HepG2 (cell line): ENCODE measurements around the gene SLFN13. TPM values are rescaled to one million over a fixed set of nuclear protein-coding genes. Genes with fewer than 3 reads are reported as not detected.

Experiments
- ATAC-seq: fragments of 200-7000 bp; cut with Tn5 transposase; 3 replicates; pipeline ENCODE4 v1.9.1; 2020; ENCODE audit warnings: mild to moderate bottlenecking, moderate library complexity
- BruUV-seq: library from RNA; stranded (reverse); fragments of 400-500 nt; replicated peaks from 2 replicates; lab custom pipeline; 2021; lab: Mats Ljungman, UMichigan
- CTCF ChIA-PET: fragments of 300-600 bp; formaldehyde crosslinking; extraction: SDS; loops from one replicate; lab custom pipeline; 2021; ENCODE audit warnings: low total read pairs, inconsistent platforms, low intra/inter-chr PET ratio; lab: Yijun Ruan, JAX
- POLR2A ChIA-PET: fragments of 350-600 bp; sonication (Branson Sonifier 250); formaldehyde crosslinking; loops from one replicate; lab custom pipeline; 2020; ENCODE audit warnings: antibody characterized with exemption, inconsistent platforms; lab: Yijun Ruan, JAX
- DNase-seq: peaks from one replicate; pipeline ENCODE4 v3.0.0-alpha.2; 2015; ENCODE audit warnings: low spot score
- FAIRE-seq: peaks from 3 replicates; lab custom pipeline; 2011; peaks lifted over from hg19 to GRCh38; lab: Jason Lieb, UNC
- H2AFZ ChIP-seq: one replicate; pipeline ENCODE4 v1.6.1; 2011; ENCODE audit warnings: low read length, inconsistent platforms
- H3K27ac ChIP-seq: fragments of 300-600 bp; 3 replicates; pipeline ENCODE4 v1.8.0; 2011; ENCODE audit warnings: mixed run types, mild to moderate bottlenecking, mixed read lengths, low read length, inconsistent platforms; ENCODE audit not compliant: insufficient read depth; ENCODE audit errors: extremely low read length
- H3K27me3 ChIP-seq, 2 experiments: fragments of 200-600 bp in 1 of 2; 2 replicates in 1 of 2; 3 replicates in 1 of 2; pipeline versions ENCODE4 v1.6.0 to v1.8.0; 2011; ENCODE audit warnings: low read length in 2 of 2, mild to moderate bottlenecking in 2 of 2, moderate library complexity in 2 of 2, inconsistent platforms in 1 of 2; ENCODE audit not compliant: insufficient read depth in 2 of 2, control insufficient read depth in 1 of 2
- H3K36me3 ChIP-seq, 2 experiments: fragments of 200-600 bp in 1 of 2; replicated peaks in 1 of 2; 2 replicates in 1 of 2; 3 replicates in 1 of 2; pipeline versions ENCODE4 v1.5.1 to v1.8.0; 2011; ENCODE audit warnings: low read length in 2 of 2, inconsistent platforms in 1 of 2; ENCODE audit not compliant: insufficient read depth in 2 of 2, control insufficient read depth in 1 of 2
- H3K4me1 ChIP-seq: 2 replicates; pipeline ENCODE4 v1.5.1; 2012; ENCODE audit warnings: low read length, inconsistent platforms; ENCODE audit not compliant: insufficient read depth
- H3K4me2 ChIP-seq: 2 replicates; pipeline ENCODE4 v1.6.0; 2011; ENCODE audit warnings: low read depth, low read length, inconsistent platforms
- H3K4me3 ChIP-seq, 3 experiments: fragments of 200-600 bp in 1 of 3; sonication (generic), shearing (Covaris generic) in 1 of 3; replicated peaks in 1 of 3; 2 replicates each; pipeline ENCODE4 v1.5.1; 2011 to 2016; ENCODE audit warnings: low read length in 3 of 3, inconsistent platforms in 2 of 3, low read depth in 2 of 3, mild to moderate bottlenecking in 2 of 3, control low read depth in 1 of 3, mixed read lengths in 1 of 3; ENCODE audit not compliant: insufficient read depth in 1 of 3
- H3K79me2 ChIP-seq: one replicate; pipeline ENCODE4 v1.6.1; 2011; ENCODE audit warnings: low read length, inconsistent platforms; ENCODE audit not compliant: insufficient read depth
- H3K9ac ChIP-seq: 2 replicates; pipeline ENCODE4 v1.6.0; 2011; ENCODE audit warnings: mild to moderate bottlenecking, low read depth, low read length, inconsistent platforms; ENCODE audit not compliant: insufficient read depth
- H3K9me3 ChIP-seq: 2 replicates; pipeline ENCODE4 v1.5.1; 2012; ENCODE audit warnings: mild to moderate bottlenecking, low read length
- H4K20me1 ChIP-seq: 2 replicates; pipeline ENCODE4 v1.6.0; 2011; ENCODE audit warnings: inconsistent platforms, mild to moderate bottlenecking, low read length, moderate library complexity; ENCODE audit not compliant: insufficient read depth
- CEBPG ChIP-seq: IDR thresholded peaks from 2 replicates; pipeline ENCODE4 v1.6.1; 2016
- NR2F2 ChIP-seq: IDR thresholded peaks from 2 replicates; pipeline ENCODE4 v1.6.1; 2012; ENCODE audit warnings: low read depth, inconsistent platforms, borderline replicate concordance
- WIZ ChIP-seq: sonication (generic); formaldehyde crosslinking; IDR thresholded peaks from 2 replicates; pipeline ENCODE4 v1.5.1; 2020; ENCODE audit warnings: mild to moderate bottlenecking, missing genetic modification reagents
- YEATS4 ChIP-seq: sonication (generic); formaldehyde crosslinking; IDR thresholded peaks from 2 replicates; pipeline ENCODE4 v1.4.0; 2020; ENCODE audit warnings: missing genetic modification reagents, borderline replicate concordance
- ZNF552 ChIP-seq: sonication (generic); formaldehyde crosslinking; IDR thresholded peaks from 2 replicates; pipeline ENCODE4 v1.9.0; 2022; ENCODE audit warnings: missing genetic modification reagents, mild to moderate bottlenecking, borderline replicate concordance
- ZSCAN12 ChIP-seq: sonication (generic); formaldehyde crosslinking; IDR thresholded peaks from 2 replicates; pipeline ENCODE4 v1.9.0; 2021; ENCODE audit warnings: mild to moderate bottlenecking, missing genetic modification reagents
- WGBS: methylation state at CpG from one replicate; pipeline ENCODE4 v1.1.6; 2017; ENCODE audit warnings: low lambda C conversion rate; 5-methylcytosine and 5-hydroxymethylcytosine counted together
- in situ Hi-C: cut with HindIII; loops from 2 replicates; pipeline ENCODE4 v1.10.0; 2017; ENCODE audit warnings: low pct_unique_long_range_greater_than_20kb; ENCODE audit not compliant: extremely low pct_ligation_motif_present
- intact Hi-C: fragments of 100-400 bp; cut with micrococcal nuclease; formaldehyde crosslinking; loops from one replicate; pipeline ENCODE4 v1.10.0; 2022; ENCODE audit not compliant: unreplicated experiment
- polyA plus RNA-seq, 8 experiments: library from polyadenylated mRNA; depleted of rRNA in 3 of 8; stranded (reverse) in 7 of 8; unstranded in 1 of 8; fragments of >200 nt; fragmentation: Illumina TruSeq in 4 of 8; extraction: Trizol in 4 of 8; gene quantifications; 2 replicates each; pipeline versions ENCODE4 v1.2.1 to v1.2.3, GENCODE V29; 2011 to 2016; ENCODE audit warnings: low read depth in 4 of 8, missing spikeins in 1 of 8, mixed read lengths in 1 of 8; ENCODE audit not compliant: insufficient read depth in 1 of 8
- total RNA-seq, 5 experiments: library from RNA; depleted of rRNA; stranded (reverse); fragments of >200 nt; fragmentation: Illumina TruSeq; extraction: Trizol; gene quantifications; 2 replicates each; pipeline ENCODE4 v1.2.3, GENCODE V29; 2016; ENCODE audit warnings: low read depth in 1 of 5
- TF ChIP-seq, protein P1 (sequence below): sonication (generic); formaldehyde crosslinking; IDR thresholded peaks from 2 replicates; pipeline ENCODE4 v1.4.0; 2020; ENCODE audit warnings: missing genetic modification reagents
- TF ChIP-seq, protein P2 (sequence below): sonication (generic); formaldehyde crosslinking; IDR thresholded peaks from 2 replicates; pipeline ENCODE4 v1.4.0; 2020; ENCODE audit warnings: missing genetic modification reagents, mild to moderate bottlenecking, borderline replicate concordance
- TF ChIP-seq, protein P3 (sequence below): sonication (generic); formaldehyde crosslinking; IDR thresholded peaks from 2 replicates; pipeline ENCODE4 v1.4.0; 2020; ENCODE audit warnings: missing genetic modification reagents, borderline replicate concordance
- TF ChIP-seq, protein P4 (sequence below): sonication (generic); formaldehyde crosslinking; IDR thresholded peaks from 2 replicates; pipeline ENCODE4 v1.9.0; 2021; ENCODE audit warnings: missing genetic modification reagents, borderline replicate concordance

SLFN13 gene
- total and polyA plus RNA-seq, 2 of the 13 experiments (the other 11 are each of a cell fraction or from before 2014, with no cell fraction given) = 0.18 TPM; not detected in 1

DNA sequence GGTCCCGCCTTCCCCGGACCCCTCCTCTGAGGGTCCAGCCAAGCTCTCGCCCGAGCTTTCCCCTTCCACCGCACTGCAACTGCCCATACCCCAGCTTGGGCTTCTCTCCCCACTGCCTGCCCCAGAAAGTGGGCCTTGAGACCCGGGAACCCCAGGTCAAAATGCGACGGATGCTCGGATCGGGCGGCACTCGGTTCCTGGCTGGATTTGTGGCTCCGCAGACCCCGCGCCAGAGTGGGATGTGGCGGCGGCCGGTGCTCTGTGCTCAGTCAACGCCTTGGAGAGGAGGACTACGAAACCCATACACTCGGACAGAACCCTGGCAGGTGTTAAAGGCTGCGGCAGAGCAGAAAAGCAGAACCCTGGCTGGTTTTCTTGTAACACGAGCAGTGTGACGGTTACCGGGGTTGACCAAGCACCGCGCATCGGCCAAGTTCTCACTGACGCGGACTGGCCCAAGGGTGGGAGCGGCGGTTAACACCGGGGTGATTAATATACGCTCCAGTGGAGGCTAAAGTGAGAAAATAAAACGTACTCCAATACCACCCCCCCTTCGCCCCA is 885 bp upstream of the SLFN13 start (continued):
- TF ChIP-seq, protein P1, sequence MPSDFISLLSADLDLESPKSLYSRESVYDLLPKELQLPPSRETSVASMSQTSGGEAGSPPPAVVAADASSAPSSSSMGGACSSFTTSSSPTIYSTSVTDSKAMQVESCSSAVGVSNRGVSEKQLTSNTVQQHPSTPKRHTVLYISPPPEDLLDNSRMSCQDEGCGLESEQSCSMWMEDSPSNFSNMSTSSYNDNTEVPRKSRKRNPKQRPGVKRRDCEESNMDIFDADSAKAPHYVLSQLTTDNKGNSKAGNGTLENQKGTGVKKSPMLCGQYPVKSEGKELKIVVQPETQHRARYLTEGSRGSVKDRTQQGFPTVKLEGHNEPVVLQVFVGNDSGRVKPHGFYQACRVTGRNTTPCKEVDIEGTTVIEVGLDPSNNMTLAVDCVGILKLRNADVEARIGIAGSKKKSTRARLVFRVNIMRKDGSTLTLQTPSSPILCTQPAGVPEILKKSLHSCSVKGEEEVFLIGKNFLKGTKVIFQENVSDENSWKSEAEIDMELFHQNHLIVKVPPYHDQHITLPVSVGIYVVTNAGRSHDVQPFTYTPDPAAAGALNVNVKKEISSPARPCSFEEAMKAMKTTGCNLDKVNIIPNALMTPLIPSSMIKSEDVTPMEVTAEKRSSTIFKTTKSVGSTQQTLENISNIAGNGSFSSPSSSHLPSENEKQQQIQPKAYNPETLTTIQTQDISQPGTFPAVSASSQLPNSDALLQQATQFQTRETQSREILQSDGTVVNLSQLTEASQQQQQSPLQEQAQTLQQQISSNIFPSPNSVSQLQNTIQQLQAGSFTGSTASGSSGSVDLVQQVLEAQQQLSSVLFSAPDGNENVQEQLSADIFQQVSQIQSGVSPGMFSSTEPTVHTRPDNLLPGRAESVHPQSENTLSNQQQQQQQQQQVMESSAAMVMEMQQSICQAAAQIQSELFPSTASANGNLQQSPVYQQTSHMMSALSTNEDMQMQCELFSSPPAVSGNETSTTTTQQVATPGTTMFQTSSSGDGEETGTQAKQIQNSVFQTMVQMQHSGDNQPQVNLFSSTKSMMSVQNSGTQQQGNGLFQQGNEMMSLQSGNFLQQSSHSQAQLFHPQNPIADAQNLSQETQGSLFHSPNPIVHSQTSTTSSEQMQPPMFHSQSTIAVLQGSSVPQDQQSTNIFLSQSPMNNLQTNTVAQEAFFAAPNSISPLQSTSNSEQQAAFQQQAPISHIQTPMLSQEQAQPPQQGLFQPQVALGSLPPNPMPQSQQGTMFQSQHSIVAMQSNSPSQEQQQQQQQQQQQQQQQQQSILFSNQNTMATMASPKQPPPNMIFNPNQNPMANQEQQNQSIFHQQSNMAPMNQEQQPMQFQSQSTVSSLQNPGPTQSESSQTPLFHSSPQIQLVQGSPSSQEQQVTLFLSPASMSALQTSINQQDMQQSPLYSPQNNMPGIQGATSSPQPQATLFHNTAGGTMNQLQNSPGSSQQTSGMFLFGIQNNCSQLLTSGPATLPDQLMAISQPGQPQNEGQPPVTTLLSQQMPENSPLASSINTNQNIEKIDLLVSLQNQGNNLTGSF (CRISPR knock-in tag) = no peak
- TF ChIP-seq CEBPG (CRISPR knock-in tag) = no peak

DNA sequence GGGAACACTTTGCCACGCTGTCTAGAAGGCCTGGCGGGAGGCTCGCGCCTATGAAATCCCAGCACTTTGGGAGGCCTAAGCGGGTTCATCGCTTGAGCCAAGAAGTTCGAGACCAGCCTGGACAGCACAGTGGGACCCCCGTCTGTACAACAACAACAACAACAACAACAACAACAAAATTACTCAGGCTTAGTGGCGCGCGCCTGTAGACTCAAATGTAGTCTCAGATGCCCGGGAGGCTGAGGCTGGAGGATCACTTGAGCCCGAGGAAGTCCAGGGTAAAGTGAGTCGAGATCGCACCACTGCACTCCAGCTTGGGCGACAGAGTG is 297 bp upstream of the SLFN13 start:
- Histone ChIP-seq H3K27me3 (peaks cover 2 to 28% of the 10 kb centered on the region in 2 experiments; a peak in 3 of 5 replicates), H3K4me1 (no peaks in the 10 kb centered on the region), H3K9ac (no peak overlapping the region), H2AFZ (no peak overlapping the region), H3K36me3 (no peaks in the 10 kb centered on the region), H3K4me3 (no peak overlapping the region), H3K4me2 (no peak overlapping the region), H3K9me3 (no peaks in the 10 kb centered on the region), H3K79me2 (no peaks in the 10 kb centered on the region), H4K20me1 (no peaks in the 10 kb centered on the region), H3K27ac (no peak overlapping the region)
- CTCF ChIA-PET = no interaction called here
- no TSS peak for BruUV-seq
- in situ Hi-C loops (no loop called here), intact Hi-C loops (no loop called here)
- DNase-seq (no peak), ATAC-seq (no peak; the same call in 2 of the 3 replicates), FAIRE-seq (no peak)
- POLR2A ChIA-PET = no interaction called here
- 49% methylated on average over 13 of the region's 16 CpGs for WGBS
- TF ChIP-seq ZSCAN12 (CRISPR knock-in tag) (no peak), NR2F2 (no peak), WIZ (CRISPR knock-in tag) (no peak), YEATS4 (CRISPR knock-in tag) (no peak), ZNF552 (CRISPR knock-in tag) (no peak)
- TF ChIP-seq, protein P2, sequence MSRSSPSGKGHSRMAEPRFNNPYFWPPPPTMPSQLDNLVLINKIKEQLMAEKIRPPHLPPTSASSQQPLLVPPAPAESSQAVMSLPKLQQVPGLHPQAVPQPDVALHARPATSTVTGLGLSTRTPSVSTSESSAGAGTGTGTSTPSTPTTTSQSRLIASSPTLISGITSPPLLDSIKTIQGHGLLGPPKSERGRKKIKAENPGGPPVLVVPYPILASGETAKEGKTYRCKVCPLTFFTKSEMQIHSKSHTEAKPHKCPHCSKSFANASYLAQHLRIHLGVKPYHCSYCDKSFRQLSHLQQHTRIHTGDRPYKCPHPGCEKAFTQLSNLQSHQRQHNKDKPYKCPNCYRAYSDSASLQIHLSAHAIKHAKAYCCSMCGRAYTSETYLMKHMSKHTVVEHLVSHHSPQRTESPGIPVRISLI (CRISPR knock-in tag) = no peak
- TF ChIP-seq, protein P3, sequence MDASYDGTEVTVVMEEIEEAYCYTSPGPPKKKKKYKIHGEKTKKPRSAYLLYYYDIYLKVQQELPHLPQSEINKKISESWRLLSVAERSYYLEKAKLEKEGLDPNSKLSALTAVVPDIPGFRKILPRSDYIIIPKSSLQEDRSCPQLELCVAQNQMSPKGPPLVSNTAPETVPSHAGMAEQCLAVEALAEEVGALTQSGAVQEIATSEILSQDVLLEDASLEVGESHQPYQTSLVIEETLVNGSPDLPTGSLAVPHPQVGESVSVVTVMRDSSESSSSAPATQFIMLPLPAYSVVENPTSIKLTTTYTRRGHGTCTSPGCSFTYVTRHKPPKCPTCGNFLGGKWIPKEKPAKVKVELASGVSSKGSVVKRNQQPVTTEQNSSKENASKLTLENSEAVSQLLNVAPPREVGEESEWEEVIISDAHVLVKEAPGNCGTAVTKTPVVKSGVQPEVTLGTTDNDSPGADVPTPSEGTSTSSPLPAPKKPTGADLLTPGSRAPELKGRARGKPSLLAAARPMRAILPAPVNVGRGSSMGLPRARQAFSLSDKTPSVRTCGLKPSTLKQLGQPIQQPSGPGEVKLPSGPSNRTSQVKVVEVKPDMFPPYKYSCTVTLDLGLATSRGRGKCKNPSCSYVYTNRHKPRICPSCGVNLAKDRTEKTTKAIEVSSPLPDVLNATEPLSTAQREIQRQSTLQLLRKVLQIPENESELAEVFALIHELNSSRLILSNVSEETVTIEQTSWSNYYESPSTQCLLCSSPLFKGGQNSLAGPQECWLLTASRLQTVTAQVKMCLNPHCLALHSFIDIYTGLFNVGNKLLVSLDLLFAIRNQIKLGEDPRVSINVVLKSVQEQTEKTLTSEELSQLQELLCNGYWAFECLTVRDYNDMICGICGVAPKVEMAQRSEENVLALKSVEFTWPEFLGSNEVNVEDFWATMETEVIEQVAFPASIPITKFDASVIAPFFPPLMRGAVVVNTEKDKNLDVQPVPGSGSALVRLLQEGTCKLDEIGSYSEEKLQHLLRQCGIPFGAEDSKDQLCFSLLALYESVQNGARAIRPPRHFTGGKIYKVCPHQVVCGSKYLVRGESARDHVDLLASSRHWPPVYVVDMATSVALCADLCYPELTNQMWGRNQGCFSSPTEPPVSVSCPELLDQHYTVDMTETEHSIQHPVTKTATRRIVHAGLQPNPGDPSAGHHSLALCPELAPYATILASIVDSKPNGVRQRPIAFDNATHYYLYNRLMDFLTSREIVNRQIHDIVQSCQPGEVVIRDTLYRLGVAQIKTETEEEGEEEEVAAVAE (CRISPR knock-in tag) = no peak
- TF ChIP-seq, protein P4, sequence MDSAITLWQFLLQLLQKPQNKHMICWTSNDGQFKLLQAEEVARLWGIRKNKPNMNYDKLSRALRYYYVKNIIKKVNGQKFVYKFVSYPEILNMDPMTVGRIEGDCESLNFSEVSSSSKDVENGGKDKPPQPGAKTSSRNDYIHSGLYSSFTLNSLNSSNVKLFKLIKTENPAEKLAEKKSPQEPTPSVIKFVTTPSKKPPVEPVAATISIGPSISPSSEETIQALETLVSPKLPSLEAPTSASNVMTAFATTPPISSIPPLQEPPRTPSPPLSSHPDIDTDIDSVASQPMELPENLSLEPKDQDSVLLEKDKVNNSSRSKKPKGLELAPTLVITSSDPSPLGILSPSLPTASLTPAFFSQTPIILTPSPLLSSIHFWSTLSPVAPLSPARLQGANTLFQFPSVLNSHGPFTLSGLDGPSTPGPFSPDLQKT (CRISPR knock-in tag) = no peak
